GM12878 (cell line): ENCODE measurements around the gene OR10J5. TPM values are rescaled to one million over a fixed set of nuclear protein-coding genes. Genes with fewer than 3 reads are reported as not detected.

ENCODE experiments used
- ATAC-seq: fragments of 200-7000 bp; cut with Tn5 transposase; 3 replicates; pipeline ENCODE4 v1.9.1; 2020; ENCODE audit warnings: mild to moderate bottlenecking, moderate library complexity
- BruUV-seq: library from RNA; stranded (reverse); fragments of 400-500 nt; replicated peaks from 2 replicates; lab custom pipeline; 2021; lab: Mats Ljungman, UMichigan
- CTCF ChIA-PET: fragments of 300-600 bp; sonication (Branson Sonifier 250); formaldehyde crosslinking; extraction: SDS; loops from one replicate; lab custom pipeline; 2021; ENCODE audit warnings: inconsistent platforms; lab: Yijun Ruan, JAX
- POLR2A ChIA-PET: fragments of 350-600 bp; formaldehyde crosslinking; extraction: SDS; loops from one replicate; lab custom pipeline; 2021; ENCODE audit warnings: inconsistent platforms; lab: Charles Lee
- RAD21 ChIA-PET: fragments of 300-600 bp; sonication (Branson Sonifier 250); formaldehyde crosslinking; loops from one replicate; lab custom pipeline; 2023; ENCODE audit warnings: antibody characterized with exemption; ENCODE audit not compliant: unreplicated experiment; lab: Charles Lee
- SMC1A ChIA-PET: fragments of 300-600 bp; sonication (Branson Sonifier 250); formaldehyde crosslinking; loops from one replicate; lab custom pipeline; 2023; ENCODE audit not compliant: unreplicated experiment, uncharacterized antibody; lab: Charles Lee
- DNase-seq: peaks from one replicate; pipeline ENCODE4 v3.0.0-alpha.2; 2011; ENCODE audit warnings: low read depth, low spot score
- FAIRE-seq: peaks from 3 replicates; lab custom pipeline; 2011; peaks lifted over from hg19 to GRCh38; lab: Jason Lieb, UNC
- H2AFZ ChIP-seq: 2 replicates; pipeline ENCODE4 v1.6.0; 2011; ENCODE audit warnings: low read depth, low read length, control low read depth; ENCODE audit not compliant: control insufficient read depth
- H3K27ac ChIP-seq: 2 replicates; pipeline ENCODE4 v1.5.1; 2011; ENCODE audit warnings: control low read depth; ENCODE audit not compliant: control insufficient read depth, insufficient read depth
- H3K27me3 ChIP-seq, 2 experiments: replicated peaks in 1 of 2; 2 replicates each; pipeline versions ENCODE4 v1.6.0 to v1.6.1; 2011; ENCODE audit warnings: low read length in 1 of 2; ENCODE audit not compliant: control insufficient read depth in 2 of 2, insufficient read depth in 2 of 2
- H3K36me3 ChIP-seq, 2 experiments: 2 replicates each; pipeline ENCODE4 v1.5.1; 2011; ENCODE audit warnings: low read length in 1 of 2; ENCODE audit not compliant: control insufficient read depth in 2 of 2, insufficient read depth in 2 of 2
- H3K4me1 ChIP-seq: 2 replicates; pipeline ENCODE4 v1.6.1; 2011; ENCODE audit warnings: mild to moderate bottlenecking, low read length, moderate library complexity, mixed read lengths; ENCODE audit not compliant: control insufficient read depth, insufficient read depth
- H3K4me2 ChIP-seq: 2 replicates; pipeline ENCODE4 v1.6.0; 2011; ENCODE audit warnings: control low read depth; ENCODE audit not compliant: control insufficient read depth, insufficient read depth
- H3K4me3 ChIP-seq: fragments of 200-600 bp; sonication (generic); 2 replicates; pipeline ENCODE4 v1.5.1; 2016
- H3K79me2 ChIP-seq: 2 replicates; pipeline ENCODE4 v1.6.0; 2011; ENCODE audit warnings: low read length; ENCODE audit not compliant: control insufficient read depth, insufficient read depth
- H3K9ac ChIP-seq: 2 replicates; pipeline ENCODE4 v1.8.0; 2011; ENCODE audit warnings: low read length, control low read depth, mixed read lengths; ENCODE audit not compliant: control insufficient read depth, insufficient read depth
- H3K9me3 ChIP-seq: replicated peaks from 3 replicates; pipeline ENCODE4 v1.5.1; 2011; ENCODE audit warnings: mild to moderate bottlenecking, low read length; ENCODE audit not compliant: control insufficient read depth, insufficient read depth
- H4K20me1 ChIP-seq: 2 replicates; pipeline ENCODE4 v1.6.0; 2011; ENCODE audit not compliant: control insufficient read depth, insufficient read depth
- ATF7 ChIP-seq: fragments of 450-650 bp; IDR thresholded peaks from 2 replicates; pipeline ENCODE4 v1.6.1; 2016; ENCODE audit warnings: low read depth, mild to moderate bottlenecking
- BMI1 ChIP-seq: fragments of 450-650 bp; IDR thresholded peaks from 2 replicates; pipeline ENCODE4 v1.6.1; 2016; ENCODE audit warnings: mild to moderate bottlenecking, moderate library complexity, borderline replicate concordance
- BRCA1 ChIP-seq: IDR thresholded peaks from 2 replicates; pipeline ENCODE4 v1.6.1; 2011; ENCODE audit warnings: low read depth, low read length, improper control_type of control experiment
- KDM1A ChIP-seq: fragments of 200-600 bp; sonication (generic); IDR thresholded peaks from 2 replicates; pipeline ENCODE4 v1.6.1; 2016; ENCODE audit warnings: borderline replicate concordance
- KLF5 ChIP-seq: fragments of 450-650 bp; IDR thresholded peaks from 2 replicates; pipeline ENCODE4 v1.6.1; 2014; ENCODE audit warnings: mild to moderate bottlenecking; ENCODE audit not compliant: partially characterized antibody
- NFXL1 ChIP-seq: fragments of 450-650 bp; IDR thresholded peaks from 2 replicates; pipeline ENCODE4 v1.6.1; 2017; ENCODE audit warnings: antibody characterized with exemption, mild to moderate bottlenecking, borderline replicate concordance
- NFYB ChIP-seq: IDR thresholded peaks from 2 replicates; pipeline ENCODE4 v1.6.1; 2011; ENCODE audit warnings: low read depth, mild to moderate bottlenecking, low read length, improper control_type of control experiment, moderate library complexity; ENCODE audit not compliant: insufficient read depth
- POLR2A ChIP-seq: IDR thresholded peaks from 2 replicates; pipeline ENCODE4 v1.6.1; 2011; ENCODE audit warnings: low read depth, mild to moderate bottlenecking, low read length
- RBBP5 ChIP-seq: fragments of 200-600 bp; sonication (generic); conservative IDR thresholded peaks from 2 replicates; pipeline ENCODE4 v1.6.1; 2016
- SMAD1 ChIP-seq: fragments of 450-650 bp; IDR thresholded peaks from 2 replicates; pipeline ENCODE4 v1.6.1; 2018; ENCODE audit warnings: mild to moderate bottlenecking, low read depth; ENCODE audit not compliant: partially characterized antibody
- SMARCA5 ChIP-seq: fragments of 450-650 bp; IDR thresholded peaks from 2 replicates; pipeline ENCODE4 v1.6.1; 2017; ENCODE audit warnings: mild to moderate bottlenecking
- SMC3 ChIP-seq: IDR thresholded peaks from 2 replicates; pipeline ENCODE4 v1.6.1; 2011; ENCODE audit warnings: low read length, improper control_type of control experiment, borderline replicate concordance
- in situ Hi-C: fragments of 300-500 bp; cut with MboI; formaldehyde crosslinking; loops from 9 replicates; pipeline ENCODE4 v1.14.3; 2018; ENCODE audit warnings: mixed read lengths
- intact Hi-C: fragments of 100-400 bp; cut with micrococcal nuclease; formaldehyde crosslinking; loops from one replicate; pipeline ENCODE4 v1.14.2; 2022; ENCODE audit not compliant: unreplicated experiment
- polyA plus RNA-seq, 11 experiments: library from polyadenylated mRNA; depleted of rRNA in 4 of 11; unstranded in 6 of 11; stranded (reverse) in 5 of 11; fragments of >200 nt; fragmentation: Nextera tagmentation in 4 of 11; fragmentation: Illumina TruSeq in 1 of 11; extraction: Ambion mirVana in 4 of 11; extraction: Trizol in 1 of 11; gene quantifications; 1 replicate in 1 of 11; 2 replicates in 10 of 11; pipeline versions ENCODE4 v1.2.1 to v1.2.3, GENCODE V29; 2011 to 2016; ENCODE audit warnings: inconsistent platforms in 2 of 11, missing spikeins in 2 of 11, low read depth in 1 of 11
- total RNA-seq, 4 experiments: library from RNA; depleted of rRNA in 3 of 4; stranded (reverse); fragments of >200 nt in 3 of 4; fragmentation: Illumina TruSeq in 1 of 4; extraction: Trizol in 1 of 4; gene quantifications; 2 replicates each; pipeline versions ENCODE4 v1.2.1 to v1.2.3, GENCODE V29; 2013 to 2021
- TF ChIP-seq, protein P1 (sequence below): fragments of 450-650 bp; IDR thresholded peaks from 2 replicates; pipeline ENCODE4 v1.6.1; 2016; ENCODE audit warnings: mild to moderate bottlenecking
- TF ChIP-seq, protein P2 (sequence below): fragments of 450-650 bp; formaldehyde crosslinking; IDR thresholded peaks from 2 replicates; pipeline ENCODE4 v1.4.0; 2022; ENCODE audit warnings: mild to moderate bottlenecking, moderate library complexity
- TF ChIP-seq, protein P3 (sequence below): fragments of 450-650 bp; IDR thresholded peaks from 2 replicates; pipeline ENCODE4 v1.6.1; 2014; ENCODE audit warnings: mild to moderate bottlenecking
- TF ChIP-seq, protein P4 (sequence below): IDR thresholded peaks from 2 replicates; pipeline ENCODE4 v1.6.1; 2012; ENCODE audit warnings: low read length, inconsistent platforms
- TF ChIP-seq, protein P5 (sequence below): fragments of 450-650 bp; IDR thresholded peaks from 2 replicates; pipeline ENCODE4 v1.6.1; 2017; ENCODE audit warnings: mild to moderate bottlenecking, low read depth, inconsistent platforms; ENCODE audit not compliant: poor library complexity, severe bottlenecking

Gene OR10J5
- total and polyA plus RNA-seq, 10 of the 15 experiments (the other 5 are each of a cell fraction or from before 2014, with no cell fraction given), result not detected

DNA sequence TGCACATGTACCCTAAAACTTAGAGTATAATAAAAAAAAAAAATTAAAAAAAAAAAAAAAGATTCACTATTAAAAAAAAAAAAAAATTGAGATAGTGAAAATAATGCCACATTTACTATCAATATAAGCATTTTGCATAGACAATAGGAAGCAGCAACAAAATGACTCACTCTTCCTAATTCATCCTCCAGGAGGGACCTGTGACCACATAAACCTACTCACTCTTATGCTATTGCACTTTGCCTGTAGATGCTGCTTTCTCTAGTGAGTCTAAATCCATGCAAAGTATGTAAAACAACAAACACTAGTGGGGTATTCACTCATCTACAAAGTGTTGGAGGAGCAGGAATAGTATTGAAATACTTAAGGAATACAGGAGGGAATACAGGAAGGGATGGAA, 2.9 kb downstream of the OR10J5 start:
- SMC1A ChIA-PET, result no interaction called here
- Histone ChIP-seq H3K4me2 (no peak overlapping the region), H3K27me3 (no peaks in the 10 kb centered on the region), H3K36me3 (no peaks in the 10 kb centered on the region), H4K20me1 (no peaks in the 10 kb centered on the region)
- no peak for ATAC-seq
- no peak for TF ChIP-seq BRCA1
- TF ChIP-seq SMC3, result no peak
- TF ChIP-seq NFYB, result no peak
- TF ChIP-seq POLR2A, result no peak
- no peak for TF ChIP-seq NFXL1
- TF ChIP-seq KLF5, result no peak
- TF ChIP-seq, protein P1, sequence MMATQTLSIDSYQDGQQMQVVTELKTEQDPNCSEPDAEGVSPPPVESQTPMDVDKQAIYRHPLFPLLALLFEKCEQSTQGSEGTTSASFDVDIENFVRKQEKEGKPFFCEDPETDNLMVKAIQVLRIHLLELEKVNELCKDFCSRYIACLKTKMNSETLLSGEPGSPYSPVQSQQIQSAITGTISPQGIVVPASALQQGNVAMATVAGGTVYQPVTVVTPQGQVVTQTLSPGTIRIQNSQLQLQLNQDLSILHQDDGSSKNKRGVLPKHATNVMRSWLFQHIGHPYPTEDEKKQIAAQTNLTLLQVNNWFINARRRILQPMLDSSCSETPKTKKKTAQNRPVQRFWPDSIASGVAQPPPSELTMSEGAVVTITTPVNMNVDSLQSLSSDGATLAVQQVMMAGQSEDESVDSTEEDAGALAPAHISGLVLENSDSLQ, result no peak
- no peak for TF ChIP-seq KDM1A
- no peak for TF ChIP-seq SMAD1
- TF ChIP-seq, protein P2, sequence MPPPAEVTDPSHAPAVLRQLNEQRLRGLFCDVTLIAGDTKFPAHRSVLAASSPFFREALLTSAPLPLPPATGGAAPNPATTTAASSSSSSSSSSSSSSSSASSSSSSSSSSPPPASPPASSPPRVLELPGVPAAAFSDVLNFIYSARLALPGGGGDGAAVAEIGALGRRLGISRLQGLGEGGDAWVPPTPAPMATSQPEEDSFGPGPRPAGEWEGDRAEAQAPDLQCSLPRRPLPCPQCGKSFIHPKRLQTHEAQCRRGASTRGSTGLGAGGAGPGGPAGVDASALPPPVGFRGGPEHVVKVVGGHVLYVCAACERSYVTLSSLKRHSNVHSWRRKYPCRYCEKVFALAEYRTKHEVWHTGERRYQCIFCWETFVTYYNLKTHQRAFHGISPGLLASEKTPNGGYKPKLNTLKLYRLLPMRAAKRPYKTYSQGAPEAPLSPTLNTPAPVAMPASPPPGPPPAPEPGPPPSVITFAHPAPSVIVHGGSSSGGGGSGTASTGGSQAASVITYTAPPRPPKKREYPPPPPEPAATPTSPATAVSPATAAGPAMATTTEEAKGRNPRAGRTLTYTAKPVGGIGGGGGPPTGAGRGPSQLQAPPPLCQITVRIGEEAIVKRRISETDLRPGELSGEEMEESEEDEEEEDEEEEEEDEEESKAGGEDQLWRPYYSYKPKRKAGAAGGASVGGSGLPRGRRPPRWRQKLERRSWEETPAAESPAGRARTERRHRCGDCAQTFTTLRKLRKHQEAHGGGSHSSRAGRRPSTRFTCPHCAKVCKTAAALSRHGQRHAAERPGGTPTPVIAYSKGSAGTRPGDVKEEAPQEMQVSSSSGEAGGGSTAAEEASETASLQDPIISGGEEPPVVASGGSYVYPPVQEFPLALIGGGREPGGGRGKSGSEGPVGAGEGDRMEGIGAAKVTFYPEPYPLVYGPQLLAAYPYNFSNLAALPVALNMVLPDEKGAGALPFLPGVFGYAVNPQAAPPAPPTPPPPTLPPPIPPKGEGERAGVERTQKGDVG (CRISPR knock-in tag), result no peak
- no peak for TF ChIP-seq SMARCA5
- TF ChIP-seq, protein P3, sequence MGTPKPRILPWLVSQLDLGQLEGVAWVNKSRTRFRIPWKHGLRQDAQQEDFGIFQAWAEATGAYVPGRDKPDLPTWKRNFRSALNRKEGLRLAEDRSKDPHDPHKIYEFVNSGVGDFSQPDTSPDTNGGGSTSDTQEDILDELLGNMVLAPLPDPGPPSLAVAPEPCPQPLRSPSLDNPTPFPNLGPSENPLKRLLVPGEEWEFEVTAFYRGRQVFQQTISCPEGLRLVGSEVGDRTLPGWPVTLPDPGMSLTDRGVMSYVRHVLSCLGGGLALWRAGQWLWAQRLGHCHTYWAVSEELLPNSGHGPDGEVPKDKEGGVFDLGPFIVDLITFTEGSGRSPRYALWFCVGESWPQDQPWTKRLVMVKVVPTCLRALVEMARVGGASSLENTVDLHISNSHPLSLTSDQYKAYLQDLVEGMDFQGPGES, result no peak
- TF ChIP-seq ATF7, result no peak
- TF ChIP-seq RBBP5, result no peak
- TF ChIP-seq, protein P4, sequence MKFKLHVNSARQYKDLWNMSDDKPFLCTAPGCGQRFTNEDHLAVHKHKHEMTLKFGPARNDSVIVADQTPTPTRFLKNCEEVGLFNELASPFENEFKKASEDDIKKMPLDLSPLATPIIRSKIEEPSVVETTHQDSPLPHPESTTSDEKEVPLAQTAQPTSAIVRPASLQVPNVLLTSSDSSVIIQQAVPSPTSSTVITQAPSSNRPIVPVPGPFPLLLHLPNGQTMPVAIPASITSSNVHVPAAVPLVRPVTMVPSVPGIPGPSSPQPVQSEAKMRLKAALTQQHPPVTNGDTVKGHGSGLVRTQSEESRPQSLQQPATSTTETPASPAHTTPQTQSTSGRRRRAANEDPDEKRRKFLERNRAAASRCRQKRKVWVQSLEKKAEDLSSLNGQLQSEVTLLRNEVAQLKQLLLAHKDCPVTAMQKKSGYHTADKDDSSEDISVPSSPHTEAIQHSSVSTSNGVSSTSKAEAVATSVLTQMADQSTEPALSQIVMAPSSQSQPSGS, result no peak
- TF ChIP-seq BMI1, result no peak
- TF ChIP-seq, protein P5, sequence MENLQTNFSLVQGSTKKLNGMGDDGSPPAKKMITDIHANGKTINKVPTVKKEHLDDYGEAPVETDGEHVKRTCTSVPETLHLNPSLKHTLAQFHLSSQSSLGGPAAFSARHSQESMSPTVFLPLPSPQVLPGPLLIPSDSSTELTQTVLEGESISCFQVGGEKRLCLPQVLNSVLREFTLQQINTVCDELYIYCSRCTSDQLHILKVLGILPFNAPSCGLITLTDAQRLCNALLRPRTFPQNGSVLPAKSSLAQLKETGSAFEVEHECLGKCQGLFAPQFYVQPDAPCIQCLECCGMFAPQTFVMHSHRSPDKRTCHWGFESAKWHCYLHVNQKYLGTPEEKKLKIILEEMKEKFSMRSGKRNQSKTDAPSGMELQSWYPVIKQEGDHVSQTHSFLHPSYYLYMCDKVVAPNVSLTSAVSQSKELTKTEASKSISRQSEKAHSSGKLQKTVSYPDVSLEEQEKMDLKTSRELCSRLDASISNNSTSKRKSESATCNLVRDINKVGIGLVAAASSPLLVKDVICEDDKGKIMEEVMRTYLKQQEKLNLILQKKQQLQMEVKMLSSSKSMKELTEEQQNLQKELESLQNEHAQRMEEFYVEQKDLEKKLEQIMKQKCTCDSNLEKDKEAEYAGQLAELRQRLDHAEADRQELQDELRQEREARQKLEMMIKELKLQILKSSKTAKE, result no peak
- TF ChIP-seq, all 136 proteins: peak for 0
- POLR2A ChIA-PET, result no interaction called here
- RAD21 ChIA-PET, result no interaction called here
- no peak overlapping the region for H3K9ac ChIP-seq
- FAIRE-seq (no peak), DNase-seq (no peak)
- H3K4me3 ChIP-seq, result no peak overlapping the region
- H3K9me3 ChIP-seq, result no peaks in the 10 kb centered on the region
- BruUV-seq, result no TSS peak
- intact Hi-C loops (no loop called here), in situ Hi-C loops (no loop called here)
- H3K79me2 ChIP-seq, result no peaks in the 10 kb centered on the region
- H3K4me1 ChIP-seq, result no peaks in the 10 kb centered on the region
- H3K27ac ChIP-seq, result no peak overlapping the region
- H2AFZ ChIP-seq, result no peak overlapping the region
- CTCF ChIA-PET, result no interaction called here
